Measurements from ENCODE around the gene RYR1. TPM values are rescaled to one million over a fixed set of nuclear protein-coding genes. Genes with fewer than 3 reads are reported as not detected.

Gene RYR1
- total and polyA plus RNA-seq, 10 of the 15 experiments (the other 5 are each of a cell fraction or from before 2014, with no cell fraction given), result under 0.01 to 0.32 (median 0.07) TPM; not detected in 1

DNA sequence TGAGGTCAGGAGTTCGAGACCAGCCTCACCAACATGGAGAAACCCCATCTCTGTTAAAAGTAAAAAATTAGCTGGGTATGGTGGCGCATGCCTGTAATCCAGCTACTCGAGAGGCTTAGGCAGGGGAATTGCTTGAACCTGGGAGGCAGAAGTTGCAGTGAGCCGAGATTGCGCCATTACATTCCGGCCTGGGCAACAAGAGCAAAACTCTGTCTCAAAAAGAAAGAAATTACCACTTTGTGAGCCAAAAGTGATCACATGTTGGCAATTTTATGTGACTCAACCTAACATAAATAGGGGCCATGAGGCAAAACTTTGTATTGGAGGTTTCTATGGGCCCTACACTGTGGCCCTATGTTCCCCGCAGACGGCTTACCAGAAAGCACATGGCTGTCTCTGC lies 112.1 kb downstream of the RYR1 start:
- ATAC-seq (no peak), DNase-seq (ENCODE audit: low read depth, low spot score) (no peak), FAIRE-seq (no peak)
- Histone ChIP-seq H3K9me3 (replicated peaks; ENCODE audit: control insufficient read depth, insufficient read depth, low read length) (no peaks in the 10 kb centered on the region), H2AFZ (ENCODE audit: control insufficient read depth, low read depth, low read length) (no peak overlapping the region), H3K36me3 (ENCODE audit: control insufficient read depth in 2 of 2, insufficient read depth in 2 of 2, low read length in 1 of 2) (no peaks in the 10 kb centered on the region; a peak in 1 of 4 replicates), H3K79me2 (ENCODE audit: control insufficient read depth, insufficient read depth, low read length) (no peaks in the 10 kb centered on the region), H3K27me3 (replicated peaks in 1 of 2; ENCODE audit: control insufficient read depth in 2 of 2, insufficient read depth in 2 of 2, low read length in 1 of 2) (no peaks in the 10 kb centered on the region), H3K4me2 (ENCODE audit: control insufficient read depth, insufficient read depth) (no peak overlapping the region), H3K27ac (ENCODE audit: control insufficient read depth, insufficient read depth) (no peak overlapping the region), H4K20me1 (ENCODE audit: control insufficient read depth, insufficient read depth) (no peaks in the 10 kb centered on the region), H3K9ac (ENCODE audit: control insufficient read depth, insufficient read depth, low read length) (no peak overlapping the region), H3K4me3 (no peak overlapping the region), H3K4me1 (ENCODE audit: control insufficient read depth, insufficient read depth, low read length) (peaks cover 9% of the 10 kb centered on the region; the same call in 1 of the 2 replicates)
- POLR2A ChIA-PET, result interaction anchor here (0.6 to 1.8 kb wide), 2 partner anchors 73 to 134 kb away, joined by 3 to 11 read pairs; partner anchors contain the start of genes EIF3K and MAP4K1
- WGBS (ENCODE audit: insufficient coverage, insufficient replicate concordance, low lambda C conversion rate, missing lambda C conversion rate), result 78% methylated on average over 8 of the region's 8 CpGs
- RAD21 ChIA-PET (ENCODE audit: unreplicated experiment), result interaction anchor here (1.2 to 4.4 kb wide), 4 partner anchors 10 to 89 kb away, joined by 3 to 70 read pairs (median 16); partner anchors contain the start of genes EIF3K and MAP4K1
- BruUV-seq (replicated peaks), result no TSS peak
- in situ Hi-C loops (cut with MboI) (no loop called here), intact Hi-C loops (cut with micrococcal nuclease; ENCODE audit: unreplicated experiment) (loop anchor here (2.0 to 10.0 kb wide), 2 partner anchors 73 to 289 kb away; partner anchors contain the start of genes ECH1 and EIF3K)
- CTCF ChIA-PET, result interaction anchor here (0.6 to 3.2 kb wide), 17 partner anchors 11 to 451 kb away, joined by 3 to 103 read pairs (median 5); partner anchors contain the start of genes EIF3K, FAM98C, MAP4K1 and MRPS12
- SMC1A ChIA-PET (ENCODE audit: uncharacterized antibody, unreplicated experiment), result interaction anchor here (0.6 to 4.7 kb wide), 9 partner anchors 9 to 384 kb away, joined by 3 to 102 read pairs (median 5); partner anchors contain the start of genes EIF3K, MAP4K1, MRPS12 and SARS2
- TF ChIP-seq, protein P1, sequence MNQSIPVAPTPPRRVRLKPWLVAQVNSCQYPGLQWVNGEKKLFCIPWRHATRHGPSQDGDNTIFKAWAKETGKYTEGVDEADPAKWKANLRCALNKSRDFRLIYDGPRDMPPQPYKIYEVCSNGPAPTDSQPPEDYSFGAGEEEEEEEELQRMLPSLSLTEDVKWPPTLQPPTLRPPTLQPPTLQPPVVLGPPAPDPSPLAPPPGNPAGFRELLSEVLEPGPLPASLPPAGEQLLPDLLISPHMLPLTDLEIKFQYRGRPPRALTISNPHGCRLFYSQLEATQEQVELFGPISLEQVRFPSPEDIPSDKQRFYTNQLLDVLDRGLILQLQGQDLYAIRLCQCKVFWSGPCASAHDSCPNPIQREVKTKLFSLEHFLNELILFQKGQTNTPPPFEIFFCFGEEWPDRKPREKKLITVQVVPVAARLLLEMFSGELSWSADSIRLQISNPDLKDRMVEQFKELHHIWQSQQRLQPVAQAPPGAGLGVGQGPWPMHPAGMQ (IDR thresholded peaks at IDR 0.05; ENCODE audit: borderline replicate concordance), result no peak
- no peak for TF ChIP-seq ZBTB11 (CRISPR knock-in tag; IDR thresholded peaks at IDR 0.05)
- TF ChIP-seq CBFB (IDR thresholded peaks at IDR 0.05; ENCODE audit: low read depth), result no peak
- no peak for TF ChIP-seq ZSCAN29 (IDR thresholded peaks at IDR 0.05)
- no peak for TF ChIP-seq NBN (IDR thresholded peaks at IDR 0.05)
- no peak for TF ChIP-seq SREBF1 (IDR thresholded peaks at IDR 0.05; ENCODE audit: low read length)
- no peak for TF ChIP-seq KDM1A (IDR thresholded peaks at IDR 0.05; ENCODE audit: borderline replicate concordance)
- no peak for TF ChIP-seq SMC3 (IDR thresholded peaks at IDR 0.05; ENCODE audit: borderline replicate concordance, low read length)
- TF ChIP-seq WRNIP1 (IDR thresholded peaks at IDR 0.05; ENCODE audit: borderline replicate concordance, low read depth, low read length), result no peak
- TF ChIP-seq ZNF207 (IDR thresholded peaks at IDR 0.05; ENCODE audit: borderline replicate concordance), result no peak
- TF ChIP-seq FOXM1 (IDR thresholded peaks at IDR 0.05; ENCODE audit: low read depth, low read length), result no peak
- no peak for TF ChIP-seq TAF1 (IDR thresholded peaks at IDR 0.05; ENCODE audit: borderline replicate concordance, low read depth, low read length)
- TF ChIP-seq, protein P2, sequence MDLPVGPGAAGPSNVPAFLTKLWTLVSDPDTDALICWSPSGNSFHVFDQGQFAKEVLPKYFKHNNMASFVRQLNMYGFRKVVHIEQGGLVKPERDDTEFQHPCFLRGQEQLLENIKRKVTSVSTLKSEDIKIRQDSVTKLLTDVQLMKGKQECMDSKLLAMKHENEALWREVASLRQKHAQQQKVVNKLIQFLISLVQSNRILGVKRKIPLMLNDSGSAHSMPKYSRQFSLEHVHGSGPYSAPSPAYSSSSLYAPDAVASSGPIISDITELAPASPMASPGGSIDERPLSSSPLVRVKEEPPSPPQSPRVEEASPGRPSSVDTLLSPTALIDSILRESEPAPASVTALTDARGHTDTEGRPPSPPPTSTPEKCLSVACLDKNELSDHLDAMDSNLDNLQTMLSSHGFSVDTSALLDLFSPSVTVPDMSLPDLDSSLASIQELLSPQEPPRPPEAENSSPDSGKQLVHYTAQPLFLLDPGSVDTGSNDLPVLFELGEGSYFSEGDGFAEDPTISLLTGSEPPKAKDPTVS (IDR thresholded peaks at IDR 0.05; ENCODE audit: low read depth, low read length), result no peak
- TF ChIP-seq DPF2 (IDR thresholded peaks at IDR 0.05), result no peak
- TF ChIP-seq BCLAF1 (IDR thresholded peaks at IDR 0.05), result no peak
- TF ChIP-seq MXI1 (IDR thresholded peaks at IDR 0.05; ENCODE audit: low read depth, low read length), result no peak
